GM13977 (cell line): ENCODE results near the gene NSUN4.
"Not testable (repeated sequence)": the region's sequence is repeated elsewhere in the genome, so short reads cannot be mapped to it uniquely, and the experiment has no call there.

Experiments used
- DNase-seq: peaks from one replicate; pipeline ENCODE4 v3.0.0; 2012; ENCODE audit warnings: low spot score
- CTCF ChIP-seq: IDR thresholded peaks from 2 replicates; pipeline ENCODE4 v1.5.1; 2012; ENCODE audit warnings: mild to moderate bottlenecking, control low read depth; ENCODE audit not compliant: insufficient read depth; ENCODE audit errors: extremely low read depth, missing control alignments
- in situ Hi-C: fragments of 300-500 bp; cut with MboI; formaldehyde crosslinking; loops from one replicate; pipeline ENCODE4 v1.12.0; 2022; ENCODE audit warnings: low sequenced_read_pairs, low pct_unique_long_range_greater_than_20kb, mixed read lengths, inconsistent platforms; ENCODE audit not compliant: unreplicated experiment

Gene NSUN4

DNA sequence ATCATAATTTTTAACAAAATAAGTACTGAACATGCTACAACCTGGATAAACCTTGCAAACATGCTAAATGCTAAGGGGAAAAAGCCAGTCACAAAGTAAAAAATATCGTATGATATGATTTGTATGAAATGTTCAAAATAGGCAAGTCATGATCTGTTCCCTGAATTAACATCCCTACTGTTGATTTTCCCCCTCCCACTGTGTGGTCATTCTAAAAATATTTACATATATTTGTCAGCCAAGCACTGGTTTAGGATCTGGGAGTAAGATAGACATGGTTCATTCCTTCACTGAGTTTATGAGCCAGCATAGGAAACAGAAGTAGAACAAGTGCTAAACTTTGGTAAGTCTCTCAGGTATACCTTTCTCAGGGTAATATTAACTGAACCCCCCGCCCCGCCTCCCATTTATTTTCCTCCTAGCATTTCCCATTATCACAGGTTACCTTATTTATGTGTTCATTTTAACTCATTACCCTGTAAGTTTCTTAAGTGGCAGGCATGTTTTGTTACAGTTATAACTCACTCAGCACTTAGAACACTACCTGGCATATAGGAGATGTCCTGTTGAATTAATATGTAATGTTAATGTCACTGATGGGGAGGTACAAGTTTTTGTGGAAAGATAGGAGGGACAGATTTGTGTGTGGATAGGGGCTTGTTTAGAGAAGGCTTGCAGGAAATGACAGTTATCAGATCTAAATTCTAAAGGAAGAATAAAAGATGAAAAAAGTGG lies 24.8 kb upstream of the NSUN4 start:
- no peak for TF ChIP-seq CTCF

GRCh38 chr1:46317323-46317722 lies 23.3 kb upstream of the NSUN4 start:
- no peak for TF ChIP-seq CTCF
- DNase-seq, result no peak
- in situ Hi-C loops, result no loop called here

More for the DNA sequence above, 24.8 kb upstream of the NSUN4 start:
- in situ Hi-C loops, result no loop called here
- no peak for DNase-seq

- in situ Hi-C loops, DNase-seq: not testable (repeated sequence)
Measured at GRCh38 chr1:46319301-46319700, 21.3 kb upstream of the NSUN4 start.

DNA sequence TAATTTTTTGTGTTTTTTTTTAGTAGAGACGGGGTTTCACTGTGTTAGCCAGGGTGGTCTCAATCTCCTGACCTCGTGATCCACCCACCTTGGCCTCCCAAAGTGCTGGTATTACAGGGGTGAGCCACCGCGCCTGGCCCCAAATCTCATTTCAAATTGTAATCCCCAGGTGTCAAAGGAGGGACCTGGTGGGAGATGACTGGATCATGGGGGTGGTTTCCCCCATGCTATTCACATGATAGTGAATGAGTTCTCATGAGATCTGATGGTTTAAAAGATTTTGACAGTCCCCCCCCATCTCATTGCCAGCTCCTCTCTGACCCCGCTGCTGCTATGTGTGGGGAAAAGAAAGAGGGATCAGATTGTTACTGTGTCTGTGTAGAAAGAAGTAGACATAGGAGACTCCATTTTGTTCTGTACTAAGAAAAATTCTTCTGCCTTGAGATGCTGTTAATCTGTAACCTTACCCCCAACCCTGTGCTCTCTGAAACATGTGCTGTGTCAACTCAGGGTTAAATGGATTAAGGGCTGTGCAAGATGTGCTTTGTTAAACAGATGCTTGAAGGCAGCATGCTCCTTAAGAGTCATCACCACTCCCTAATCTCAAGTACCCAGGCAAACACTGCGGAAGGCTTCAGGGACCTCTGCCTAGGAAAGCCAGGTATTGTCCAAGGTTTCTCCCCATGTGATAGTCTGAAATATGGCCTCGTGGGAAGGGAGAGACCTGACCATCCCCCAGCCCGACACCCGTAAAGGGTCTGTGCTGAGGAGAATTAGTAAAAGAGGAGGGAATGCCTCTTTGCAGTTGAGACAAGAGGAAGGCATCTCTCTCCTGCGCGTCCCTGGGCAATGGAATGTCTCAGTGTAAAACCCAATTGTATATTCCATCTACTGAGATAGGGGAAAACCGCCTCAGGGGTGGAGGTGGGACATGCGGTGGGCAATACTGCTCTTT lies 20.4 kb upstream of the NSUN4 start:
- DNase-seq, in situ Hi-C loops: not testable (repeated sequence)

DNA sequence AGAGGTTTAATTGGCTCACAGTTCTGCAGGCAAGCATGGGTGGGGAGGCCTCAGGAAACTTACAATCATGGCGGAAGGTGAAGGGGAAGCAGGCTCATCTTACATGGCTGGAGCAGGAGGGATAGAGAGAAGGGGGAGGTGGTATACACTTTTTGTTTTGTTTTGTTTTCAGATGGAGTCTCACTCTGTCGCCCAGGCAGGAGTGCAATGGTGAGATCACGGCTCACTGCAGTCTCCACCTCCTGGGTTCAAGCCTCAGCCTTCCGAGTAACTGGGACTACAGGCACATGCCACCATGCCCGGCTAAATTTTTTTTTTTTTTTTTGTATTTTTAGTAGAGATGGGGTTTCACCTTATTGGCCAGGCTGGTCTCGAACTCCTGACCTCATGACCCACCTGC lies 18.4 kb upstream of the NSUN4 start:
- in situ Hi-C loops, DNase-seq: not testable (repeated sequence)

GRCh38 chr1:46325285-46326076 lies 15.1 kb upstream of the NSUN4 start:
- in situ Hi-C loops, DNase-seq: not testable (repeated sequence)

GRCh38 chr1:46328182-46328581 lies 12.4 kb upstream of the NSUN4 start:
- DNase-seq, in situ Hi-C loops: not testable (repeated sequence)

- in situ Hi-C loops, DNase-seq: not testable (repeated sequence)
Measured at GRCh38 chr1:46329807-46330206, 10.8 kb upstream of the NSUN4 start.

DNA sequence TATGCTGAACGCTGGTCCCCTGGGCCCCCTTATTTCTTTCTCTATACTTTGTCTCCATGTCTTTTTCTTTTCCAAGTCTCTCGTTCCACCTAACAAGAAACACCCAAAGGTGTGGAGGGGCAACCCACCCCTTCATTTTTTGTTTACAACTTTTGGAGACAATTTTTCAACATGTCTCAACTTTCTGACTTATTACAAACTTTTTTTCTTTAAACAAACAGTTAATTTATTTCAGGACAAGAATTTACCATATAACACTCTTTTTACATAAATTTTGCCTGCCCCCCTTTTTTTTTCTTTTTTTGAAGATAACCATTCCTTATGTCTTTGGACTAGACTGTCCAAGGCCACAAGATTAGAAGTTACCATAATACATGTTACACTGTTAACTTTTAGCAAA lies 10.2 kb upstream of the NSUN4 start:
- DNase-seq, in situ Hi-C loops: not testable (repeated sequence)

- in situ Hi-C loops, DNase-seq: not testable (repeated sequence)
Measured at GRCh38 chr1:46331786-46332540, 8.6 kb upstream of the NSUN4 start.
